GM19025 (cell line): ENCODE results near the gene TEDC1.

ENCODE experiments used
- ATAC-seq: cut with Tn5 transposase; IDR thresholded peaks from one replicate; pipeline ENCODE4 v1.9.1; 2021; ENCODE audit warnings: mild to moderate bottlenecking, low read depth, moderate library complexity; ENCODE audit not compliant: unreplicated experiment

TEDC1 gene

DNA sequence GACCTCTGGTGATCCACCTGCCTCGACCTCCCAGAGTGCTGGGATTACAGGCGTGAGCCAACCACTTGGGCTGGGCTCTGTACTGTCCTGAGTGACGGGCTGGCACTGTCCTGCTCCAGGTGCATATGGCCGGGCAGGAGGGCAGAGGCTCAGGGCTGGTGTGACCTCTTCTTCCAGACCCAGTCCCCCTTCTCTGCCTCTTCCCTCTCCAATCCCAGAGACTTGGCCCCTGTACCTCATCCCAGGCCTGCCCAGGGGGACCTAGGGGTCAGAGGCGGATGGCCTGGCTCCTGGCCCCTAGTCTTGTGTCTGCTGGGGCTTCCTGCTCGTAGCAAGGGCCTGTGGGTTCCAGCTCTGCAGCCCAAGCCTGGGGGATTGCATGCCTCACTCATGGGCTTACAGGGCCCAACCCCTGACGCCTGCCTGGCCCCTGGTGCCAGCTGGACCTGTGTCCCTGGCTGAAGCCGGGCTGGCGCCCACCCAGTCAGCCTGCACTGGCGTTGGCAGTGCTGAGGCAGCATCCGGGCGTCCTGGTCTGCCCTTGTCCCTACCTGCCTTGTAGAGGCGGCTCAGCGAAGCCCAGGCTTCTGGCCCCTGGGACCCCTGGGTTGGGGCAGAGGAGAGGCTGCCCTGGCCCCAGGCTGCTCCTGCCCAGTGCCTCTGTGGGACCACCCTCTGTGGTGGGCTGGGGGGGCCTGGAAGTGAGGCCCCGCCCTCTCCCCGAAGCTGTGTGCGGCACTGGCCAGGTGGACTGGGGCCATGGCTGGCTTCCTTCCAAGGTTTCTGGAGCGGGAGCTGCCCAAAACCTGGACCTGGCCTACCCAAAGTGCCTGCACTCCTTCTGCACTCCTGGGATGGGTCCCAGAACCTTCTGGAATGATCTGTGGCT lies 4.3 kb downstream of the TEDC1 start:
- ATAC-seq, result no peak

DNA sequence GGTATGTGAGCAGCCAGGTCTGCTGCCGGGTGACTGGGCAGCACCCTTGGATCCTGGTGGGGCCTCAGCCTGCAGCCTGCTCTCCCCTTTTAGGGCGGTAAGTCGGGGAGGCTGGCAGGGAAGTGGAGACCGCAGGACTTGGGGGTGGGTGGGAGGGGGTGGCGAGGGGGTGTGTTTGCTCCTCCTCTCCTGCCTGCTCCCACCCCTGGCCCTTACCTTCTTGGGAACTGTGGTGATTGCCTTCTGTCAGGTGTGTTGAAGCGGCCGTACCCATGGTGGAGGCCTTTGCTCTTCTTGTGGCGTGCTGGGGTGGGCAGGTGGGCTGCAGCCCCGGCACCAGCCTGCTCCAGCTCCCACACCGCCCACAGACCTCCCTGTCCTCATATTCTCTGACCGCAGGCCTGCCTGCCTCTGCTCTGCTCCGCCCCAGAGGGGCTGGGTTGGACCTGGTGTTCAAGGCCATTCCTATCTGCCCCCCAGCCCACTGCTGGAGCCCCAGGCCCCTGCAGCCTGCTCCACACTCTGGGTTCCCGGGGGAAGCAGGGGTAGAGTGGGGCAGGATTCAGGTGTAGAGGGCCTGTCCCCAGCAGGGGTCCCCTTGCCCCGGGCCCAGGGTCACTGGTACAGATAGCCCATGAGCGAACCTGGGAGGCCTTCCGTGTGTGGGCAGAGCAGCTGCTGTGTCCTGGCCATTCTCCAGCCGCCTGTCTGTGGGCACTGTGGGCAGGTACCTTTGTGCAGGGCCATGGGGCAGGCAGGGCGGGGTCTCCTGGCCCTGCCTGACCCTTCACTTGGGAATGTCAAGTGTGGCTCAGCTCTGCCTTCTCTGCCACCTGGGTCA lies 5.2 kb downstream of the TEDC1 start:
- ATAC-seq, result no peak

DNA sequence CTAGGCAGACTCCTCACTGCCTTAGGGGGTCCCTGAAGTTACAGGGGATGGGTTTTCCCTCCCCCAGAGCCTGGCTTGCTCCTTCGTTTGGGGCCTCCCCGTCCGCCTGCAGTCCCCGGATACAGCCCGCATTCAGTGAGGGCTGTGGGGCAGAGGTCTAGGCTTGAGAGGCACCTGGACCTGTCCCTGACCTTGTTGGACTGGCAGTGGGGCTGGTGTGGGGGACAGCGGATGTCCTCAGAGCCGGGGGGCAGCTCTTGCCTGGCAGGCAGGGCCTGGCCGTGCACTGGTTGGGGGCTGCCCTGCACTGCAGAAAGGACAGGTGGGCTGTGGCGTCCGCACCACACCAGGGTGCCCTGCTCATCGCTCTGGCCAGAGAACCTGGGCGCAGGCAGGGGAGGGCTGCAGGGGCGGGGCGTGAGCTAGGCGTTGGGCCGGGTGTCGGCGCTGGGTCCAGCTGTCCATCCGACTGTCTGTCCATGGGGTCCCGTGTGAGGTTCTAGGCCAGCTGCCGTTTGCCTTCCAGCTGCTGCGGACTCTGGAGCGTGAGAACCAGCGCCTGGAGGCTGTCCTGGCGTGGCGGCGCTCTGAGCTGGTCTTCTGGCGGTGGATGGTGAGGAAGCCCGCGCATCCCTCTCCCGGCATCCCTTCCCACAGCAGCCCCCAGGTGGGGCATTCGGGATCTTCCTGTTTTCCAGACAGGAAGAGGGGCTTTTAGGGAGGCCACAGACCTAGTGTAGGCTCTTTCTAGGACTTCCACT lies 6.0 kb downstream of the TEDC1 start:
- ATAC-seq, result no peak

GRCh38 chr14:105497671-105498429 lies 6.8 kb downstream of the TEDC1 start:
- no peak for ATAC-seq

DNA sequence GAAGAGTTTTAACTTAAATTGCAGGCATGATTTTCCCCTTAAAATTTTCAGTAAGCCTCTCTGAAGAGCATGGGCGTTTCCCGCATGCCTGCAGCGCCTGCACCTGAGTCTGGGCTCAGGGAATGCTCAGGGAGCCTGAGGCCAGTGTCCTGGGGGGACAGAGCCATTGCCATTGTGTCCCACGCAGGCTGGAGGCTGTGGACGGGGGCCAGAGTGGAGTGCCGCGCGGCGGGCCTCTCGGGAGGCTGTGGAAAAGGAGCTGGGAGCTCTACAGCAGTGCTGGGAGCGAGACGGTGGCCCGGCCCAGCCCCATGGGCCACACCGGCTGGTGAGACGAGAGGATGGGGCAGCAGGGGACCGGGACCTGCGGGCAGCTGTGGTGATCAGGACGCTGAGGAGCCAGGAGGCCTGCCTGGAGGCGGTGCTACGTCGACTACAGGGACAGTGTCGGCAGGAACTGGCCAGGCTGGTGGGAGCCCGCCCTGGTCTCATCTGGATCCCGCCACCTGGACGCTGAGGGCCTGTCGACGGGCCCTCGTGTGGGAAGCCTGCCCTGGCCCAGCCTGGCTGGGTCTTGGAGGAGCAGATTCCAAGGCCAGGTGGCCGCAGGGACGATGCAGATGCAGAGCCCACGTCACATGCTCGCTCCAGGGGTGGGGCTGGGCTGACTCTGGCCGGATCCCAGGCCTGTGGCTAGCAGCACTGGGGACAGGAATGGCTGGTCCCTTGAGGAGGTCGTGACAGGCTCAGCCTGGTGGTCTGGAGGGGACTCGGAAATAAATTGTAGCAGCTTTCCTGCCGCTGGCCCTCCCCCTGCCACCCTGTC lies 7.6 kb downstream of the TEDC1 start:
- no peak for ATAC-seq

- ATAC-seq, result no peak
These were observed 8.4 kb downstream of the TEDC1 start for GRCh38 chr14:105499256-105500035.

DNA sequence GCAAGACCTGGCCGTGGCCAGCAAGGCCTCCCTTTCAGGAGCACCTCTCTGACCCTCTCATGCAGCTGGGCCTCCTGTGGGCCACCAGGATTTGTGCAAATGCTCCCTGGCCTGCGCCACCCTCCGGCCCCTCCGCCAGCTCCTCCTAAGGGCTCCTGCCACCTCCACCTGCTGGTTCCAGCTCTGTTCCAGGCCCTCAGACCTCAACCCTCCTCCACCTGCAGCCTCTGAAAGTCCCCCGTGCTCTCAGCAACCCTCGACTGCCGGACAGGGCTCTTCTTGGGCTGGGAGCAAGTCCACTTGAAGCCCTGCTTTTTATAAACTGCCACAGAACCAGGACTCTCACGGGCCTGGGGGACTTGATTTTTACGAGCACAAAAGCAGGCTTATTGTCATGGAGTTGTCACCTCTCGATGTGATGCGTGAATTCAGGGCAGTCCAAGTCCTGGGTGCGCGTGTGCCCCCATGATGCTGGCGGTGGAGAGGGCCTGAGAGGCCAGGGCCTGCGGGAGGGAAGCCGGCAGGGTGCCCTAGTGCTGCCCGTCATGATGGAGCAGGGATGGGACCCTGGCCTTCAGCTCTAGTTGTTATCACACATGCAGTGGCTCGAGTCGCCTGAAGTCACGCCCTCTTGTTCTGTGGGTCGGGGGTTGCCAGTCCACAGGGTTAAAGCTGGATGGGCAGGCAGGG lies 9.1 kb downstream of the TEDC1 start:
- no peak for ATAC-seq

- no peak for ATAC-seq
These were observed 9.7 kb downstream of the TEDC1 start for GRCh38 chr14:105500726-105501101.

GRCh38 chr14:105501504-105502291 lies 10.7 kb downstream of the TEDC1 start:
- ATAC-seq, result no peak

GRCh38 chr14:105502446-105503295 lies 11.6 kb downstream of the TEDC1 start:
- ATAC-seq, result no peak

- no peak for ATAC-seq
These were observed 12.2 kb downstream of the TEDC1 start for GRCh38 chr14:105503296-105503640.

DNA sequence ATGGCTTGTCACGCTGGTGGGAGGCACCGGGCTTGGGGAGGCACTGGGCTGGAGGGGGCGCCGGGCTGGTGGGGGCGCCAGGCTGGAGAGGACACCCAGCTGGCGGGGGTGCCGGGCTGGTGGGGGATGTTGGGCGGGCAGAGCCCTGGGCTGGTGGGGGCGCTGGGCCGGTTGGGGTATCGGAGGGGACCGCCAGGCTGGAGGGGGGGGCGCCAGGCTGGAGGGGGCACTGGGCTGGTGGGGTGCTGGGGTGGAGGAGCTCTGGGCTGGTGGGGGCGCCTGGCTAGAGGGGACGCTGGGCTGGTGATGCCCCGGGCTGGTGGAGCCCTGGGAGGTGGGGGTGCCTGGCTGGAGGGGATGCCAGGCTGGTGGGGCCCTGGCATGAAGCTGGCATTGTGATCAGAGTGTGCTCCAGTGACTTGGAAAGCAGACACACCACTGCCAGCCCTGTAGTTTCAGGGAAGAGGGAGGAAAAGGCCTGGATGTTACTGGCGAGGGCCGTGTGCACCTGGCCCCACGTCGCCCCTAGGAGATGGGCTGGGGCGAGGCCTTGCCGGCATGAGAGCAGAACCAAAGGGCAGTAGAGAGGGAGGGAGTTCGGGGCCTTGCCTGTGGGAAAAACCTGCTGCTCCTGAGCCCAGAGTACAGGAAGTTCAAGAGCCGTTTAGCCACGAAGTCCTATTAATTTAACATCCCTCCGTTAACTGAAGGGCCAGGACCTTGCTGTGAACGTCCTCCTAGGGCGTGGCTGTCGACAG lies 13.1 kb downstream of the TEDC1 start:
- no peak for ATAC-seq

- ATAC-seq, result no peak
These were observed 14.1 kb downstream of the TEDC1 start for GRCh38 chr14:105505101-105505500.

GRCh38 chr14:105507247-105507646 lies 16.2 kb downstream of the TEDC1 start:
- ATAC-seq, result no peak

- no peak for ATAC-seq
These were observed 17.0 kb downstream of the TEDC1 start for GRCh38 chr14:105508069-105508468.

DNA sequence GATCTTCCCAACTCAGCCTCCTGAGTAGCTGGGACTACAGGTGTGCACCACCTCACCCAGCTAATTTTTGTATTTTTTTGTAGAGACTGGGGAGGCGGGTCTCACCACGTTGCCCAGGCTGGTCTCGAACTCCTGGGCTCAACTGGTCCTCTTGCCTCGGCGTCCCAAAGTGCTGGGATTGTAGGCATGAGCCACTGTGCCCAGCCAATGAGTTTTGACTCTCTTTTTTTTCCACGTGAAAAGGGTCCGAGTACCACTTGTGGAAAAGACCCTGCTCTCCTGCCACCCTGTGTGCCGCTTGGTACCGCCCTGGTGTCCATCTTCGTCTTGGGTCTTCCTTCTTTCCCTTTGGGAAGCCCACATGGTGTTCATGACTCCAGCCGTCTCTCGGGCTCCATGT lies 17.6 kb downstream of the TEDC1 start:
- ATAC-seq, result no peak
